HG03575 (cell line): ENCODE measurements around the gene IFNL3.
"Not testable (repeated sequence)": the region's sequence is repeated elsewhere in the genome, so short reads cannot be mapped to it uniquely, and the experiment has no call there.

Experiments used
- ATAC-seq: cut with Tn5 transposase; IDR thresholded peaks from one replicate; pipeline ENCODE4 v1.9.1; 2021; ENCODE audit not compliant: unreplicated experiment, insufficient number of reproducible peaks, low FRiP score; ENCODE audit errors: extremely low read depth

IFNL3 gene

DNA sequence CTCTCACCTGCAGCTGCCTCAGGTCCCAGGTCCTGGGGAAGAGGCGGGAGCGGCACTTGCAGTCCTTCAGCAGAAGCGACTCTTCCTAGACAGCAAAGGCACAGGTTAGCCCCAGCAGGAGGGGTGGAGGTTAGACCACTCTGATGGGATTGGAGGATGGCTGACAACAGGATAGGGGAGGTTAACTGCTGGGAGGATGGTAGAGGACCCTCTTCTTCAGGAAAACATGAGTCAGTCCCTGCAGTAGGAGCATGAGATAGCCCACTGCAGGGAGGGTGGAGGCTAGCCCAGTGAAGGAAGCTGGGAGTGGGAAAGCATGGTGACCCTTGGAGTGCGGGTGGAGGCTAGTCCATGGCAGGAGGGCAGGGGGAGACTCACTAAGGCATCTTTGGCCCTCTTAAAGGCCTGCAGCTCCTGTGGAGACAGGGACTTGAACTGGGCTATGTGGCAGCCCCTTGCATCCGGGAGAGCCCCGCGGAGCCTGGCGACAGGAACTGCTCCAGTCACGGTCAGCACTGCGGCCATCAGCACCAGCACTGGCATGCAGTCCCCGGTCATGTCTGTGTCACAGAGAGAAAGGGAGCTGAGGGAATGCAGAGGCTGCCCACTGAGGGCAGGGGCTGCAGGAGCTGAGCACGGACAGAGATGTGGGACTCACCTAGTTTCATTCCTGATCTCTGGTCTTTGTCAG lies at the start of gene IFNL3:
IFNL3 (minus strand) TSS at position 597 of the 691 bp plus-strand sequence; CDS start at position 558, 39 bp downstream.
- not testable (repeated sequence) for ATAC-seq

- no peak for ATAC-seq
Measured at GRCh38 chr19:39293394-39293793, 48.6 kb upstream of the IFNL3 start.

GRCh38 chr19:39284032-39284431 lies 39.2 kb upstream of the IFNL3 start:
- ATAC-seq, result no peak

GRCh38 chr19:39282021-39282420 lies 37.2 kb upstream of the IFNL3 start:
- no peak for ATAC-seq

GRCh38 chr19:39277598-39277997 lies 32.8 kb upstream of the IFNL3 start:
- ATAC-seq, result no peak

DNA sequence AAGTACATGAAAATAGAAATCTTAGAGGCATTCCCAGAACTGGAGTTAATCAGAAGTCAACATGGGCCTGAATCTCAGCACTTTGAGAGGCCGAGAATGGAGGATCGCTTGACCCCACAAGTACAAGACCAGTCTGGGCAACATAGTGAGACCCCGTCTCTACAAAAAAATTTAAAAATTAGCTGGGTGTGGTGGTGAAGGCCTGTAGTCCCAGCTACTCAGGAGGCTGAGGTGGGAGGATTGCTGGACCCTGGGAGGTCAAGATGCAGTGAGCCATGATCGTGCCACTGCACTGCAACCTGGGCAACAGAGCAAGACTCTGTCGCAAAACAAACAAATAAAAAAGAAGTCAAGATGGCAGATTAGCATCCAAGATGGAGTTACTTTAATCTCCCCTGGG lies 31.9 kb upstream of the IFNL3 start:
- ATAC-seq, result no peak

GRCh38 chr19:39275578-39275977 lies 30.8 kb upstream of the IFNL3 start:
- no peak for ATAC-seq

GRCh38 chr19:39273859-39274258 lies 29.1 kb upstream of the IFNL3 start:
- ATAC-seq, result not testable (repeated sequence)

DNA sequence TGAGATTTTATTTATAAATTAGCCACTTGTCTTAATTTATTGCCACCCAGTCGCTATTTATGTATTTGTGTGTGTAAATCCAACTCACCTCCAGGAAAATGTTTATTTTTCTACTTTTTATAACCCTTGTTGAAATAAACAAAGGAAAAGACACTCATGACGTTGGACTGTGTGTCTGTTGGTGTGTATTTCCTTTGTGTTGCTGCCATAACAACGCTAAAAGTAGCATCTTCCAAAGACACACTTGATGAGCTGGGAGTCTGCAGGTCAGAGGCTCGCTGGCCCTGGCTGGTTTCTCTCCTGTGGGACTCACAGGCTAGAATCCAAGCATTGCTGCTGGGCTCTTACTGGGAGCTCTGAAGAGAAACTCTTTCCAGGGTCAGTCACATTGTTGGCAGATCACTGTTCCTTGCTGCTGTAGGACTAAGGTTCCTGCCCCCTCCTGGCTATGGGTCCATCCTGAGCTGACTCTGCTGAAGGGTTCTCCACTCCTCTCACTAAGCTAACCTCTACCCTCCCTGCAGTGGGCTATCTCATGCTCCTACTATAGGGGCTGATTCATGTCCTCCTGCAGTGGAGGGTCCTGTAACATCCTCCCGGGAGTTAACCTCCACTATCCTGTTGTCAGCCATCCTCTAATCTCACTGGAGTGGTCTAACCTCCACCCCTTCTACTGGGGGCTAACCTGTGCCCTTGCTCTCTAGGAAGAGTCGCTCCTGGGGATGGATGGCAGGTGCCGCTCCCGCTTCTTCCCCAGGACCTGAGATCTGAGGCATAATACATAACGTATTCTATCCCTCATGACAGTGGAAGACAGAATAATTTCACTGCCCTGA lies 25.4 kb upstream of the IFNL3 start:
- ATAC-seq, result no peak

GRCh38 chr19:39269369-39269768 lies 24.6 kb upstream of the IFNL3 start:
- not testable (repeated sequence) for ATAC-seq

DNA sequence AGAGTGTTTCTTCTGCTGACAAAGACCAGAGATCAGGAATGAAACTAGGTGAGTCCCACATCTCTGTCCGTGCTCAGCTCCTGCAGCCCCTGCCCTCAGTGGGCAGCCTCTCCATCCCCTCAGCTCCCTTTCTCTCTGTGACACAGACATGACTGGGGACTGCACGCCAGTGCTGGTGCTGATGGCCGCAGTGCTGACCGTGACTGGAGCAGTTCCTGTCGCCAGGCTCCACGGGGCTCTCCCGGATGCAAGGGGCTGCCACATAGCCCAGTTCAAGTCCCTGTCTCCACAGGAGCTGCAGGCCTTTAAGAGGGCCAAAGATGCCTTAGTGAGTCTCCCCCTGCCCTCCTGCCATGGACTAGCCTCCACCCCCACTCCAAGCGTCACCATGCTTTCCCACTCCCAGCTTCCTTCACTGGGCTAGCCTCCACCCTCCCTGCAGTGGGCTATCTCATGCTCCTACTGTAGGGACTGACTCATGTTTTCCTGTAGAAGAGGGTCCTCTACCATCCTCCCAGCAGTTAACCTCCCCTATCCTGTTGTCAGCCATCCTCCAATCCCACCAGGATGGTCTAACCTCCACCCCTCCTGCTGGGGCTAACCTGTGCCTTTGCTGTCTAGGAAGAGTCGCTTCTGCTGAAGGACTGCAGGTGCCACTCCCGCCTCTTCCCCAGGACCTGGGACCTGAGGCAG lies 23.9 kb upstream of the IFNL3 start:
- not testable (repeated sequence) for ATAC-seq

GRCh38 chr19:39268085-39268484 lies 23.3 kb upstream of the IFNL3 start, which contains the start of gene IFNL2:
Gene IFNL2 (plus strand): TSS chr19:39268396. CDS start chr19:39268569, 173 bp downstream.
- not testable (repeated sequence) for ATAC-seq

DNA sequence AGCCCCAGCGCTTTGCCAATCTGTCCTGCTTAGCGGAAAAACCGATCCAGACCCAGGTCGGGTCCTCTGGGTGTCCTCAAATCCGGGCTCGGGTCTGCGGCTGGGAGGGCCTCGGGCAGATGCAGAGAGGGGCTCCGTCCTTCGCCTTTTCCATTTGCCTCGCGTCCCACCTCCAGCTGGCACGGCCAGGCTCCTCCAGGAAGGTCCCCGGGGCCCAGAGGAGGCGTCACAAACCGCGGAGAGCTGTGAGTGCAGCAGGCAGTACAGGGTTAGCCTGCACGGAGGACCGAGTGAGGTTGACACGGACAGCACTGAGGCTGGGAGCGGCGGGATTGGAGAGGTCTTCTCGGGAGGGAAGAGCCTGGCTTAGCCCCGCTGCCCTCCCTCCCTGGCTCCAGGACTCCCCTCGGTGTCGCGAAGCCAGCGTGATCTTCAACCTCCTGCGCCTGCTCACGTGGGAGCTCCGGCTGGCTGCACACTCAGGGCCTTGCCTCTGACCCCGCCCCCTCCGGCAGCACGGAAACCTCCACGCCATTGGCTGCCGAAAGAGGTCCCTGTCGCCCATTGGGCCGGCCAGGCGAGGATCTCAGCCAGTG lies 20.6 kb upstream of the IFNL3 start:
- ATAC-seq, result no peak

- no peak for ATAC-seq
Measured at GRCh38 chr19:39264306-39265290, 19.8 kb upstream of the IFNL3 start.

DNA sequence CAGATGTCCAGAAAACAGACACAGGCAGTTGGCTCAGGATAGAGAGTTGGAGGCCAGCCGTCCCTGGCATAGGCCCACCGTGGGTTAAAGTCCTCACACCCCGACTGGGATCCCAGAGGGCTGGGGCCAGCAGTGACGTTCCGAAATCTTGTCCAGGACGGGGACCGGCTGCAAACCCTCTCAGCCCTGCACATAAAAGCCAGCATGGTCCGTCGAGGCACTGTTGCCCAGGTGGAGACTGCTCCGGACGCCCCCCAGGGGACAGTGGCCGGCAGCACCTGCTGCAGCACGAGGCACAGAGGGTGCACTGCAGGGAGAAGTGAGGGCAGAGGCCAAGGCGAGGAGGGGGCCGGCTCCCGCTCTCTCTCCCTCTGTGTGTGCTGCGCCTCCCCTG lies 19.1 kb upstream of the IFNL3 start:
- ATAC-seq, result no peak

- no peak for ATAC-seq
Measured at GRCh38 chr19:39262496-39262895, 17.7 kb upstream of the IFNL3 start.

GRCh38 chr19:39261704-39262103 lies 16.9 kb upstream of the IFNL3 start:
- ATAC-seq, result no peak

- ATAC-seq, result no peak
Measured at GRCh38 chr19:39257227-39257626, 12.4 kb upstream of the IFNL3 start.
